PFSK-1 (cell line): ENCODE data around the gene FGF1.

Experiments
- POLR2AphosphoS5 ChIP-seq: IDR thresholded peaks from 2 replicates; pipeline ENCODE4 v1.6.1; 2012; ENCODE audit warnings: low read depth, mild to moderate bottlenecking, control low read depth, low read length, moderate library complexity
- REST ChIP-seq, 2 experiments: IDR thresholded peaks; 2 replicates each; pipeline versions ENCODE4 v1.6.1 to v1.8.0; 2011 to 2012; ENCODE audit warnings: low read depth in 2 of 2, low read length in 2 of 2, control low read depth in 1 of 2, inconsistent platforms in 1 of 2, mild to moderate bottlenecking in 1 of 2, moderate library complexity in 1 of 2; ENCODE audit not compliant: insufficient read depth in 1 of 2
- TAF1 ChIP-seq: IDR thresholded peaks from 2 replicates; pipeline ENCODE4 v1.6.1; 2012; ENCODE audit warnings: low read length, control low read depth, borderline replicate concordance; ENCODE audit not compliant: insufficient read depth

- TF ChIP-seq TAF1 (no peak), POLR2AphosphoS5 (no peak), REST (IDR thresholded peaks at IDR 0.05; ENCODE audit: insufficient read depth in 1 of 2, low read depth in 2 of 2, low read length in 2 of 2) (no peak)
Observed at GRCh38 chr5:142612494-142613270, 73.2 kb downstream of the FGF1 start.
